ENCODE measurements around the gene TRIM17. TPM values are rescaled to one million over a fixed set of nuclear protein-coding genes. Genes with fewer than 3 reads are reported as not detected.

TRIM17 gene
- total RNA-seq, 1 donor from 2014 or later = 2.6 TPM

- no peak overlapping the region for H3K27ac ChIP-seq
- H3K4me3 ChIP-seq = no peak overlapping the region
- intact Hi-C loops (cut with DNase I) = no loop called here
- peaks cover 12% of the 10 kb centered on the region for H3K4me1 ChIP-seq
- no peak for TF ChIP-seq CTCF (IDR thresholded peaks at IDR 0.05)
- ATAC-seq = no peak
- H3K27me3 ChIP-seq = no peaks in the 10 kb centered on the region
- H3K36me3 ChIP-seq = no peaks in the 10 kb centered on the region
- H3K9me3 ChIP-seq = no peaks in the 10 kb centered on the region
- peak; percentile 48 for DNase-seq
Observed at GRCh38 chr1:228410015-228410414, 6.6 kb downstream of the TRIM17 start.

GRCh38 chr1:228408869-228409805 lies 7.5 kb downstream of the TRIM17 start:
- no peak for TF ChIP-seq CTCF (IDR thresholded peaks at IDR 0.05)
- Histone ChIP-seq H3K27ac (no peak overlapping the region), H3K4me3 (no peak overlapping the region), H3K4me1 (peaks cover 20% of the 10 kb centered on the region), H3K27me3 (no peaks in the 10 kb centered on the region), H3K36me3 (no peaks in the 10 kb centered on the region), H3K9me3 (no peaks in the 10 kb centered on the region)
- no peak for ATAC-seq
- intact Hi-C loops (cut with DNase I) = no loop called here
- peak; percentile 56 for DNase-seq

GRCh38 chr1:228408041-228408868 lies 8.4 kb downstream of the TRIM17 start:
- H3K27ac ChIP-seq = no peak overlapping the region
- peaks cover 2% of the 10 kb centered on the region for H3K36me3 ChIP-seq
- ATAC-seq = no peak
- no peaks in the 10 kb centered on the region for H3K27me3 ChIP-seq
- intact Hi-C loops (cut with DNase I) = no loop called here
- DNase-seq = peak; percentile 62
- H3K4me3 ChIP-seq = no peak overlapping the region
- peaks cover 29% of the 10 kb centered on the region for H3K4me1 ChIP-seq
- no peak for TF ChIP-seq CTCF (IDR thresholded peaks at IDR 0.05)
- H3K9me3 ChIP-seq = no peaks in the 10 kb centered on the region

GRCh38 chr1:228407106-228408040 lies 9.3 kb downstream of the TRIM17 start:
- H3K4me1 ChIP-seq = peaks cover 32% of the 10 kb centered on the region
- H3K36me3 ChIP-seq = peaks cover 4% of the 10 kb centered on the region
- no peaks in the 10 kb centered on the region for H3K27me3 ChIP-seq
- no peaks in the 10 kb centered on the region for H3K9me3 ChIP-seq
- intact Hi-C loops (cut with DNase I) = no loop called here
- TF ChIP-seq CTCF (IDR thresholded peaks at IDR 0.05) = no peak
- DNase-seq (peak; percentile 15), ATAC-seq (no peak)
- H3K27ac ChIP-seq = peak overlapping the region; percentile 28
- H3K4me3 ChIP-seq = peak overlapping the region; percentile 80

GRCh38 chr1:228405979-228406228 lies 10.8 kb downstream of the TRIM17 start:
- peaks cover 6% of the 10 kb centered on the region for H3K36me3 ChIP-seq
- H3K4me3 ChIP-seq = peak overlapping the region; percentile 80
- intact Hi-C loops (cut with DNase I) = no loop called here
- no peaks in the 10 kb centered on the region for H3K27me3 ChIP-seq
- no peaks in the 10 kb centered on the region for H3K9me3 ChIP-seq
- no peak for TF ChIP-seq CTCF (IDR thresholded peaks at IDR 0.05)
- peaks cover 32% of the 10 kb centered on the region for H3K4me1 ChIP-seq
- ATAC-seq (no peak), DNase-seq (no peak)
- peak overlapping the region; percentile 87 for H3K27ac ChIP-seq

Data from upper lobe of right lung (tissue), 1 donor.